PC-9 (cell line): ENCODE measurements around the gene PABPC1L.

Experiments
- EZH2 ChIP-seq: fragments of 200-600 bp; sonication (generic); IDR thresholded peaks from 2 replicates; pipeline ENCODE4 v1.8.0; 2017; ENCODE audit warnings: antibody characterized with exemption, low read depth
- TF ChIP-seq, protein P1 (sequence below): fragments of 200-600 bp; sonication (generic); conservative IDR thresholded peaks from 2 replicates; pipeline ENCODE4 v1.6.1; 2017; ENCODE audit warnings: mixed run types, antibody characterized with exemption, mild to moderate bottlenecking, moderate library complexity

DNA sequence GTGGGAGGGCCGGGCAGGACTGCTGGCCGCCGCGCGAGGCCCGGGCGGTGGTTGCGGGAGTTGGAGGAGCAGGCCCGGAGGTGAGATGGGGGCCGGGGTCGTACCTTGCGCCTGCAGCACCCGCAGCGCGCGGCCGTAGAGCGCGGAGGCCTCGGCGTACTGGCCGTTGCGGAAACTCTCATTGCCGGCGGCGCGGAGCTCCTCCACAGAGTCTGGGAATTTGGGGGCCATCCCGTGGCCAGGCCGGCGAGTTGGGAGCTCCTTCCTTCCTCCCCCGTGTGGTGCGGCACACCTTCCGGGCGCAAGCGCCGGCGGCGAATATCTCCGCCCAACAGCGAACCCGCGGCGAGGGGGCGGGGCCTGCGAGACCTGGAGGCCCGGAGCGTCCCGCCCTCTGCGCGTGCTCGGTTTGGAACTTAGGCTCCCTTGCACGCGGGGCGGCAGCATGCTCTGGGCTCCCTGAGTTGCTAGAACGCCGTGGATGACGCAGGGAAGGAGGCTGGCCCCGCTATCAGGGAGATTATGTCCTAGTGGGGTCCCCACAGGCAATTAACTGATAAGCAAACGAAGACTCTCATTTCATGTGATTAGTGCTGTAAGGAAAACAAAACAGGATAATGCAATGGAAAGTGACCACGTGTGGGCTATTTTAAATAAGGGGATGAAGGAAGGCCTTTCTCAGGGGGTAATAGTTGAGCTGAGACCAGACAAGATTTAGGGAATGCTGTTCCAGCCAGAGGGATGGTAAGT is 50.4 kb downstream of the PABPC1L start, which contains the start of gene TOMM34:
- TF ChIP-seq, protein P1, sequence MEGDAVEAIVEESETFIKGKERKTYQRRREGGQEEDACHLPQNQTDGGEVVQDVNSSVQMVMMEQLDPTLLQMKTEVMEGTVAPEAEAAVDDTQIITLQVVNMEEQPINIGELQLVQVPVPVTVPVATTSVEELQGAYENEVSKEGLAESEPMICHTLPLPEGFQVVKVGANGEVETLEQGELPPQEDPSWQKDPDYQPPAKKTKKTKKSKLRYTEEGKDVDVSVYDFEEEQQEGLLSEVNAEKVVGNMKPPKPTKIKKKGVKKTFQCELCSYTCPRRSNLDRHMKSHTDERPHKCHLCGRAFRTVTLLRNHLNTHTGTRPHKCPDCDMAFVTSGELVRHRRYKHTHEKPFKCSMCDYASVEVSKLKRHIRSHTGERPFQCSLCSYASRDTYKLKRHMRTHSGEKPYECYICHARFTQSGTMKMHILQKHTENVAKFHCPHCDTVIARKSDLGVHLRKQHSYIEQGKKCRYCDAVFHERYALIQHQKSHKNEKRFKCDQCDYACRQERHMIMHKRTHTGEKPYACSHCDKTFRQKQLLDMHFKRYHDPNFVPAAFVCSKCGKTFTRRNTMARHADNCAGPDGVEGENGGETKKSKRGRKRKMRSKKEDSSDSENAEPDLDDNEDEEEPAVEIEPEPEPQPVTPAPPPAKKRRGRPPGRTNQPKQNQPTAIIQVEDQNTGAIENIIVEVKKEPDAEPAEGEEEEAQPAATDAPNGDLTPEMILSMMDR: no peak
- TF ChIP-seq EZH2: no peak
